ENCODE data around the gene TMEM115.
"Not testable (repeated sequence)": the region's sequence is repeated elsewhere in the genome, so short reads cannot be mapped to it uniquely, and the experiment has no call there.

Gene TMEM115

DNA sequence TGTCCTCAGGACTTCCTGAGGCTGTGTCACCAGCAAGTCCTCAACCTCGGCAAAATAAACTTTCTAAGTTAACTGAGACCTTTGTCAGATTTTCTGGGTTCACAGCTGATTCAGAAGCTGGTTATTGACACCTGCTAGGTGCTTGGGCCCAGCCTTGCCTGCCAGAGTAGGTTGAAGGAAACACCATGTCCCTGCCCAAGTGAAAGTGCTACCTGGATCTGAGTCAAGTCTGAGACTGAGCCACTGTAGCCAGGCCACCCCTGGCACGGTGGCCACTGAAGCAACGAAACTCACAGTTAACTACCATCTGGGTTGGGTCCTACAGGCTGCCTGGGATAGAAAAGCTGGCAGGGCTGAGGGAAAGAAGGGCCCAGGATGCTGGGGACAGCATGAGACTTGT lies 45.0 kb downstream of the TMEM115 start:
- no peak for DNase-seq

DNA sequence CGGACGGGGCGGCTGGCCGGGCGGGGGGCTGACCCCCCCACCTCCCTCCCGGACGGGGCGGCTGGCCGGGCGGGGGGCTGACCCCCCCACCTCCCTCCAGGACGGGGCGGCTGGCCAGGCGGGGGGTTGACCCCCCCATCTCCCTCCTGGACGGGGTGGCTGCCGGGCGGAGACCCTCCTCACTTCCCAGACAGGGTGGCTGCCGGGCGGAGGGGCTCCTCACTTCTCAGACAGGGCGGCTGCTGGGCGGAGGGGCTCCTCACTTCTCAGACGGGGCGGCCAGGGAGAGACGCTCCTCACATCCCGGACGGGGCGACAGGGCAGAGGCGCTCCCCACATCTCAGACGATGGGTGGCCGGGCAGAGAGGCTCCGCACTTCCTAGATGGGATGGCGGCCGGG lies 47.3 kb downstream of the TMEM115 start:
- DNase-seq: not testable (repeated sequence)
